ENCODE data around the gene RHOT2. TPM values are rescaled to one million over a fixed set of nuclear protein-coding genes. Genes with fewer than 3 reads are reported as not detected.

The RHOT2 gene
- total RNA-seq, 1 experiment from 2014 or later, result 47.4 TPM

DNA sequence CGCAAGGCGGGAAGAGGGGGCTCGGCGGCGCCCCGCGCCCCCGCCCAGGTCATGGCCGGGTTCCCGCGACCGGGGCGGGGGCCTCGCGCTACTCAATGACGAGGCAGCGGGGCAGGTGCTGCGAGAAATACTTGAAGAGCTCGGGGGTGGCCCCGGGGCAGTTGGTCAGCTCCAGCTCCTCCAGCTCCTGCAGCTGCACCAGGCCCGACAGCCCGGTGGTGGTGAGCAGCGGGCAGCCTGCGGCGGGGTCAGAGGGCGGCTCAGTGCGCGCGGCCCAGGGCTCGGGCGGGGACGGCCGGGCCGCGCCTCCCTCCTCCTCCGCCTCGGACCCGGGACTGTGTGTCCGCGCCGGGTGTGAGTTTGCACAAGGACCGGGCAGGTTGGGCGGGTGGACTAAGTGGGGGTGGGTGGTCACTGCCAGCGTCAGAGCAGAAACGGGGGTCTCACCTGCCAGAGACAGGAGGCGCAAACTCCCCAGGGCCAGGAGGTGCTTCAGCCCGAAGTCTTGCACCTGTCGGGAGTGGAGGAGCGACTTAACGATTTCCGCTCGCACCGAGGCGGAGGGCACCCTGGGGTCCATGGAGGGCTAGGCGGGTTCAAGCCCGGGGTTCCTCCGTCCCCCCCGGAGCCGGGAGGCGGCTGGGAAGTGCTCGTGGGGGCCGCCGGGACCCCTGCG, 26.4 kb downstream of the RHOT2 start:
- no peak for DNase-seq (ENCODE audit: extremely low read depth, low read depth)

DNA sequence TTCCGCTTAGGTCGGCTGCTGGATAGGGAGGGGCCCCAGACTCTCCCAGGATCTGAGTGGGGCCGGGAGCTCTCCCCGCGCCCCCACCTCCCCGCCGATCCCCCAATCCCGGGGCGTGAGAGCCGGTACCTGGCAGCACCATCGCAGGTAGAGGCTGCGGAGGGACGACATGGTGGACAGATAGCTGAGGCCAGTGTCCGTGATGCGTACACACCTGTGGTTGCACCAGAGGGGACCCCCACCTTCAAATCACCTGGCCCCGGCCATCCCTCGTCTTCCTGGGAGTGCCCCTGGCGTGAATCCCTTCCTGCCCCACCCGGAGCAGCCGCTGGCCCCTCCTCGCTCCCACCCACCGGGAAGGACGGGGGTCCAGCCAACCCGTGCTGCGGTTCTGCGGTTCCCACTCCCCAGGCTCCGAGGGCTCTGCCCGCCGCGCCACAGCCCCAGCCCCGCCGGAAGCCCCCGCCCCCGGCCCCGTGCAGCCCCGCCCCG, 27.0 kb downstream of the RHOT2 start:
- no peak for DNase-seq (ENCODE audit: extremely low read depth, low read depth)

DNA sequence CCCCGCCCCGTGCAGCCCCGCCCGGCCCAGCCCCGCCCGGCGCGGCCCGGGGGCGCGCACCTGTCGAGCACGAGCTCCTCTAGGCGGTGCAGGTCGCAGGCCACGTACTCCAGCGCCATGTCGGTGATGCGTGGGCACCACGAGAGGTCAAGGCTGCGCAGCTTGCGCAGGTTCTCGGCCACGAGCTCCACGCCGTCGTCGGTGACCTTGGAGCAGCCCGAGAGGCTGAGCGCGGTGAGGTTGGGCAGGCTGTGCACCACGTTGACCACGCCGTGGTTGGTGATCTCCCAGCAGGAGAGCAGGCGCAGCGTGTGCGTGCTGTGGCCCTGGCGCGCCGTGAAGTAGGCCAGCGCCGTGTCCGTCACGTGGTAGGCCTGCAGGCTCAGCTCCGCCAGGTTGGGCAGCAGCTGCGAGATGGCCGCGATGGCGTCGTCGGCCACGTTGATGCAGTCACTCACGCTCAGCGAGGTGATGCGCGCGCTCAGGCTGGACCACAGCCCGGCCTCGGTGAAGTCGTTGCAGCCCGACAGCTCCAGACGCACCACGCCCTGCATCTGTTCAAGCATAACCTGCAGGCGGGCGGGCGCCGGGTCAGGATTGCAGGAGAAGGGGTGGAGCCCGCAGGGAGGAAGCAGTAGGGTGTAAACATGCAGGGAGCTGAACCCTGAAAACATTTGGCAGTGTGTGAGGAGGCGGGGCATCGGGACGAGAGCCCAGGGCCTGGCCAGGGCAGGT, 27.6 kb downstream of the RHOT2 start:
- no peak for DNase-seq (ENCODE audit: extremely low read depth, low read depth)

DNA sequence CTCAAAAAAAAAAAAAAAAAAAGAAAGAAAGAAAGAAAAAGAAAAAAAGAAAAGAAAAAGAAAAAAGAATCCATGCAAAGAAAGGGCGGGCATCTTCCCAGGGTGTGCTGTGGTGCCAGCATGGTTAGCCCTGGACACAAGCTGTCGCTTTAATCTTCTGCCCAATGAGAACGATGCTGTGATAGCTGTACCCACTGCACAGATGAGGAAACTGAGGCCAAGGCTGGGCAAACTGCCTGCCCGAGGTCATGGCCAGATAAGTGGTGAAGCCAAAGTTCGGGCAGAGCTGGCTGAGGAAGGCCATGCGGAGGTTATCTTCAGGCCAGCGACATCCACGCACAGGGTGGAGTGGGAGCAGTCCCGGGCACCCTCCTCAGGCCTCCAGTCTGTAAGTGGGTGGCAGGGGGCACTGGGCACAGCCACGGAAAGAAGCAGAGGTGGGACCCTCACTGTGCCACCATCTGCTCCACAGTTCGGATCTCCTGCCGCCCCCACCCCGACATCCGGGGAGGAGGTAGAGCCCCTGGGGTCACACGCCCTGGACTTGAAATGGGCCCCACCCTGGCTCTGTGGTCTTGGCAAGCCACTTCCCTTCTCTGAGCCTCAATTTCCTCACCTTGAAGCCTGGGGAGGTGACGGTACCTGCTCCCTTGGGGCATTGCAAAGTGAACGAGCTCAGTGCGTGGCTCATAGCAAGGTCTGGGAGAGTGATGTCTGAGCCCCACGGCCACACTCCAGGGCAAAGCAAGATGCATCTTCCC, 31.2 kb downstream of the RHOT2 start:
- no peak for DNase-seq (ENCODE audit: extremely low read depth, low read depth)

GRCh38 chr16:700684-701584, 33.0 kb downstream of the RHOT2 start:
- DNase-seq (ENCODE audit: extremely low read depth, low read depth), result no peak

DNA sequence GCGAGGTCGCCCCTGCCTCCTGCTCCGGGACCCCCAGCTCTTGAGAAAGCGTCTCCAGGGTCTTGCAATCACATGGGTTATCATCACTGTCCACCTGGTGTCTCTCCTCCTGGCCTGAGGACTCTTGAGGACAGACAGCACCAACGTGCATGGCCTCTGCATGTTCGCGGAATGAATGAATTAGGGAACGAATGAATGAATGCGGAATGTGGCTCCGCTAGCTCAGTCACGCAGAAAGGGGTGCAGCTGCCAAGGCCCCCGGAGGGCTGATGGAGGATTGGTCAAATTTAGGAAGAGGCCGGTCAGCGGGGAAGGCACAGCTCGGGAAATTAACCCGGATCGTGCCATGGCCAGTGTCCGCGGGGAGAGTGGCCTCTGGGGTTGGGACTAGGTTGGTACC, 34.4 kb downstream of the RHOT2 start:
- no peak for DNase-seq (ENCODE audit: extremely low read depth, low read depth)

DNA sequence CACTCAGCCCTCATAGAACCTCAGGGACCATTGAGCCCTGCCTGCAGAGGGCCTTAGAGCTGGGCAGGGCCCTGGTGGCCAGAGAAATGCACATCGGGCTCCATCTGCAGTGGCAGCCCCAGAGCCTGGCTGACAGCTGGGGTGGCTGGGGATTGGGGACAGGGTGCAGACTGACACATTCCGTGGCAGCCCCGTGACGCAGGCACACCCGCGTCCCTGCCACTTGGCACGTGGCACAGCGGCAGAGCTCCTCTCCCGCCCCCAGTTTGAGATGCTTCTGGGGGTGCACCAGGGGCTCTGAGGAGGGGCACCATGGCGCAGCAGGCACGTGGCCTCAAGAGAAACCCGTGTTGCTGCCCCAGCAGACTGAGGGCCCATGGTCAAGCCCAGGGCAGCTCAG, 35.5 kb downstream of the RHOT2 start:
- no peak for DNase-seq (ENCODE audit: extremely low read depth, low read depth)

GRCh38 chr16:704047-704446, 36.1 kb downstream of the RHOT2 start:
- no peak for DNase-seq (ENCODE audit: extremely low read depth, low read depth)

DNA sequence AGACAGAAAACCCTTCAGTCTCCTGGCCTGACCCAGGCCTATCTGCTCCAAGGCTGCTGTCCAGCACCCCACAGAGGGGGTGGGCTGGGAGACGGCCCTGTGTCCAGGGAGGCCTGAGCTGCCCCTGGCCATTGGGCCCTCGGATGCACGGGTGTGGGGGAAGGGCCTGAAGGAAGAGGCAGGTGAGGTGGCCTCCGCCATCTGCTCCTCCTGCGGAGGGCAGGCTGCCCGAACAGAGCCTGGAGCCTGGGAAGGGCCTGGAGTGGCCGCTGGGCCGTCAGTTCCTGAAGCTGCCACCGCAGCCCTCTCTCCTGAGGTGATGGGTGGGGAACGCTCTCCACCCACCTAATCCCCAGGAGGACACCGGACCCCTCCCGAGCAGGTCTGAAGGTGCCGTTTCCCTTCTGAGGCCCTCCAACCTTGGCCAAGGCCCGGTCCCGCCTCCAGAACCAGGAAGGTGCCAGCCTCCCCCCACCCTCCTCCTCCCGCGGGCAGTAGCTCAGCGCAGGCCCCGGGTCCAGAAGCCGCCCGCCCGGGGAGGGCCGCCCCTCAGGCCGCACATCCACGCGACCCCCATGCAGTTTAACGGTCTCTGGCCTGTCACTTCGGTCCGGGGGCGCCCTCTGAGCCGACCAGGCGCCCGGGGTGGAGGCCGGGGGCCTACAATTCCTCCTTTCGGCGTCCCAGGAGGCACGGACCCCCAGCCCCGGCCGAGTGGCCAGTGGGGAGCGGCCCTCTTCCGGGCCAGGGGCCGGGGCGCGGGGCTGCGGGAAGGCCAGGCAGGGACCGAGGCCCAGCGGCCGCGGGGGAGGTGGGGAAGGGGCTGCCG, 36.8 kb downstream of the RHOT2 start:
- DNase-seq (ENCODE audit: extremely low read depth, low read depth), result no peak

DNA sequence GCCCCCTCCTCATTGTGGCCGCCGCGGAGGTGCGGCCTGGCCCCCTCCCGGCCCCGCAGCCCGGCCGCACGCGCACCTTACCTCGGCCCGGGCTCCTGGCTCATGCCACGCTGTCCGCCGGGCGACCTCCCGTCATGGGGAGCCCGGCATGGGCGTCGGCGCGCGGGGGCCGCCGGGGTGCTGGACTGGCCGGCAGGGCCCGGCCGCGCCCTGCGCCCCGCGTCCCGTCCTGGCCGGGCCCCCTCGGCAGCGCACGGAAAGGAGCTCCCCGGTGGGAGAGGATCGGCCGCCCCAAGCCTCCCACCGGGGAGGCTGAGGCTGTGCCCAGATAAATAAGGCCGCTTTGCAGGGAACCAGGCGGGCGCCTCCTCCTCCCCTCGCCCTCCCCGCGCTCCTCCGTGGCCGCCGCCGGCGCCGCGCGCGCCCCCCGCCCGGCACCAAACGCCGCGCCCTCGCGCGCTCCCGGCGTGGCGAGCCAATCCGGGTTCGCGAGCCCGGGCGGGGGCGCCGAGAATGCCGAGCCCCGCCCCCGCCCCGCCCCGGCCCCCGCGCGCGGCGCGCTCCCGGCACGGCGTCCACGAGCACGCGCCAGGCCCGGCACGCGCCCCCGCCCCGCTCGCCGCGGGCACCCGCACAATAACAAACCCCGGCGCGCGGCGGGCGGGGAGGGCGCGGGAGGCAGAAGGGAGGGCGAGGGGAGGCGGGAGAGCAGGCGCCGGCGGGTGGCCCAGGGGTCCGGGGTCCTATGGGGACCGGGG, 37.7 kb downstream of the RHOT2 start, which contains the start of gene FBXL16:
FBXL16 (minus strand) TSS at position 371 of the 758 bp plus-strand sequence. CDS start 8,396 bp downstream, outside the sequence.
- no peak for DNase-seq (ENCODE audit: extremely low read depth, low read depth)

DNA sequence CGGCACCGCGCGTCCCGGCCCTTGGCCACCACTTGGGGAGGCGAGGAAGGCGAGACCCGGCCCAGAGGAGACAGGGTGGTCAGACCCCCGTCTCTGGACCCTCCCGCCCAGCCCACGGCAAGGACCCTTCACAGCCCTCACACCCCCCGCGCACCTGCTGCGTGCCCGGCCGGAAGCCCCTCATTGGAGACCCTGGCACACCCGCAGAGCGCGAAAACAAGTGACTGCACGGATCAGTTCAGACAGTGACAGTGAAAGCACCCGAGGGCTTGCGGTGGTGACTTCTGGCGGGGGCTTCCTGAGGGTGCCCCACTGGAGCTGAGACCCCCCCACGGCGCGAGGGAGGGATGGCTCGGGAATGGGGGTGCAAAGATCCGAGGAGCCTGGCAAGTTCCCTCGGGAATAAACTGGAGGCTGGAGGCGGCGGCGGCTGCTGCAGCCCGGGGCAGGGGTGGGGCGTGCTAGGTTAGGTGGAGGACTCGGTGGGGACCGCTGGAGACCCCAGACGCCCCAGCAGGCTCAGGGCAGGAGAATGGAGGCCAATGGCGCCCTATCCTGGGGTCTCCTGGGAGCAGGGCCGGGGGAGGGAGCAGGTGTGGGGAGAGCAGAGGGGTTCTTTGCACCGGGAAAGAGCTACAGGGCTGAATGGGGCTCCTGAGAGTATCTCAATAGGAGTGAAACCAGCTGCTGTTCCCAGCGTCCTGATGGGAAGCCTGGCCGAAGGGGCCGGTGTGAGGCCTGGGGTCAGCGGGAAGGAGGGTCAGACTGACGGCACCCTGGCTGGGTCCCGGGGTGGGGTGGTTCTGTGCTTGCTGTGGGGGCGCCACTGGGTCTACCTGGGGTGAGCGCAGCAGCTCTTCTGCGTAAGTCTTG, 38.5 kb downstream of the RHOT2 start:
- no peak for DNase-seq (ENCODE audit: extremely low read depth, low read depth)

GRCh38 chr16:707062-707538, 39.2 kb downstream of the RHOT2 start:
- DNase-seq (ENCODE audit: extremely low read depth, low read depth), result no peak

DNA sequence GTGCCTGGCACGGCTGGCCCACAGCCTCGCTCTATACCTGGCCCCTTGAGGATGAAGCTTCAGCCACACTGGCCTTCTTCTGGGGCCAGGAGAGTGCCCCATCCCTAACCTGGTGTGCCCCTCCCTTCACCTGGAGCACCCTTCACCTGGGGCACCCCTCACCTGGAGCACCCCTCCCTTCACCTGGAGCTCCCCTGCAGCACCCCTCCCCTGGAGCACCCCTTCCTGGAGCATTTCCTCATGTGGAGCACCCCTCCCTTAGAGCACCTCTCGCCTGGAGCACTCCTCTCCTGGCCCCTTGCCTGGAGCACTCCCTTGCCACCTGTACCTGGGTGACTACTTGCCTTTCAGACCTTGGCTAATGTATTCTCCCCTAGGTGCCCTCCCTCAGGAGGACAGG, 40.1 kb downstream of the RHOT2 start:
- DNase-seq (ENCODE audit: extremely low read depth, low read depth), result no peak

DNA sequence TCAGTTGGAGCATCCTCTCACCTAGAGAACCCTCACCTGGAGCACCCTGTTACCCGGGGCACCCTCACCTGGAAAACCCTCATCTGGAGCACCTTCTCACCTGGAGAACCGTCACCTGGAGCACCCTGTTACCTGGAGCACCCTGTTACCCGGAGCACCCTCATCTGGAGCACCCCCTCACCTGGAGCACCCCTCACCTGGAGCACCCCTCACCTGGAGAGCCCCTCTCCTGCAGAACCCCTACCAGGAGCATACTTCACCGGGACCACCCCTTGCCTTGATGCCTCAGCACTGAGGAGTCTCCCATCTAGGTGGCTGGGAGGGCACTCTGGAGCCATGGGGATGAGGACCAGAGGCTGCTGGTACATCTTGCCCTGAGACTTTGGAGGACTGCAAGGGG, 41.0 kb downstream of the RHOT2 start:
- no peak for DNase-seq (ENCODE audit: extremely low read depth, low read depth)

GRCh38 chr16:709566-710499, 41.9 kb downstream of the RHOT2 start:
- DNase-seq (ENCODE audit: extremely low read depth, low read depth), result peak; percentile 40

- no peak for DNase-seq (ENCODE audit: extremely low read depth, low read depth)
Observed at GRCh38 chr16:710500-711075, 42.7 kb downstream of the RHOT2 start.

All from NCI-H460 (cell line).